Neural crest cell (in vitro differentiated cells): ENCODE results near the gene KIRREL1. TPM values are rescaled to one million over a fixed set of nuclear protein-coding genes. Genes with fewer than 3 reads are reported as not detected.
A peak's percentile ranks its signal among the peaks of the same experiment; 100 is the strongest.

Source experiments
- DNase-seq: peaks from one replicate; pipeline ENCODE4 v3.0.0; 2021; ENCODE audit warnings: low read depth, mixed read lengths, low spot score
- H3K27ac Mint-ChIP-seq: one replicate; pipeline ENCODE4 v1.8.0; 2021; ENCODE audit warnings: mild to moderate bottlenecking, mixed read lengths; ENCODE audit not compliant: unreplicated experiment
- H3K27me3 Mint-ChIP-seq: 2 replicates; pipeline ENCODE4 v1.8.0; 2021; ENCODE audit warnings: low read depth, mild to moderate bottlenecking, mixed read lengths
- H3K36me3 Mint-ChIP-seq: 2 replicates; pipeline ENCODE4 v1.8.0; 2021; ENCODE audit warnings: low read depth, mild to moderate bottlenecking, mixed read lengths
- H3K4me1 Mint-ChIP-seq: 2 replicates; pipeline ENCODE4 v1.8.0; 2021; ENCODE audit warnings: mixed read lengths
- H3K4me3 Mint-ChIP-seq: one replicate; pipeline ENCODE4 v1.8.0; 2021; ENCODE audit warnings: mild to moderate bottlenecking, mixed read lengths
- H3K9me3 Mint-ChIP-seq: 2 replicates; pipeline ENCODE4 v1.8.0; 2021; ENCODE audit warnings: mixed read lengths
- total RNA-seq: library from RNA; stranded (reverse); gene quantifications from 2 replicates; pipeline ENCODE4 v1.2.1, GENCODE V29; 2021
- TF ChIP-seq, protein P1 (sequence below): fragments of 200-600 bp; sonication (generic); conservative IDR thresholded peaks from 2 replicates; pipeline ENCODE4 v1.5.0; 2021; ENCODE audit warnings: antibody characterized with exemption, mild to moderate bottlenecking

KIRREL1 gene
- total RNA-seq, 1 donor from 2014 or later, result 64.9 TPM

DNA sequence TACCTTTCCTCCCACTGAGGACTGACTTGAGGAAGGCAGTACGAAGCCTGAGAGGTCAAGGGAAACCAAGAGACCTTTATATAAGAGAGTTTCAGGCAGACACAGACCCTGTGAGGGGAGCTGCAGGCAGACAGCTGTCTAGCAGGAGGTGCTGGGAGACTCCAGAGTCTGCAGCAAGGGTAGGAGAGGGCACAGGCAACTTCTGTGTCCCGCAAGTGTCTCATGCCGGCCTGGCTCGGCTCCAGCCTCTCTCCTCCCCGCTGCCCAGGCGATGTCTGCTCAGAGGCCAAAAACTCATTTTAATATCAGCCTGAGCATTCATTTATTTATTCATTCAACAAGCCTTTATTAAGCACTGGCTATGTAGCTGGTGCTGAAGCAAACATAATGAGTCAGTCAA lies 83.0 kb downstream of the KIRREL1 start:
- Mint-ChIP-seq H3K36me3 (peaks cover 3% of the 10 kb centered on the region), H3K27ac (peak overlapping the region; percentile 87), H3K9me3 (no peaks in the 10 kb centered on the region), H3K4me1 (peaks cover 52% of the 10 kb centered on the region), H3K27me3 (no peaks in the 10 kb centered on the region), H3K4me3 (no peak overlapping the region)
- DNase-seq, result no peak
- TF ChIP-seq, protein P1, sequence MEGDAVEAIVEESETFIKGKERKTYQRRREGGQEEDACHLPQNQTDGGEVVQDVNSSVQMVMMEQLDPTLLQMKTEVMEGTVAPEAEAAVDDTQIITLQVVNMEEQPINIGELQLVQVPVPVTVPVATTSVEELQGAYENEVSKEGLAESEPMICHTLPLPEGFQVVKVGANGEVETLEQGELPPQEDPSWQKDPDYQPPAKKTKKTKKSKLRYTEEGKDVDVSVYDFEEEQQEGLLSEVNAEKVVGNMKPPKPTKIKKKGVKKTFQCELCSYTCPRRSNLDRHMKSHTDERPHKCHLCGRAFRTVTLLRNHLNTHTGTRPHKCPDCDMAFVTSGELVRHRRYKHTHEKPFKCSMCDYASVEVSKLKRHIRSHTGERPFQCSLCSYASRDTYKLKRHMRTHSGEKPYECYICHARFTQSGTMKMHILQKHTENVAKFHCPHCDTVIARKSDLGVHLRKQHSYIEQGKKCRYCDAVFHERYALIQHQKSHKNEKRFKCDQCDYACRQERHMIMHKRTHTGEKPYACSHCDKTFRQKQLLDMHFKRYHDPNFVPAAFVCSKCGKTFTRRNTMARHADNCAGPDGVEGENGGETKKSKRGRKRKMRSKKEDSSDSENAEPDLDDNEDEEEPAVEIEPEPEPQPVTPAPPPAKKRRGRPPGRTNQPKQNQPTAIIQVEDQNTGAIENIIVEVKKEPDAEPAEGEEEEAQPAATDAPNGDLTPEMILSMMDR, result no peak

DNA sequence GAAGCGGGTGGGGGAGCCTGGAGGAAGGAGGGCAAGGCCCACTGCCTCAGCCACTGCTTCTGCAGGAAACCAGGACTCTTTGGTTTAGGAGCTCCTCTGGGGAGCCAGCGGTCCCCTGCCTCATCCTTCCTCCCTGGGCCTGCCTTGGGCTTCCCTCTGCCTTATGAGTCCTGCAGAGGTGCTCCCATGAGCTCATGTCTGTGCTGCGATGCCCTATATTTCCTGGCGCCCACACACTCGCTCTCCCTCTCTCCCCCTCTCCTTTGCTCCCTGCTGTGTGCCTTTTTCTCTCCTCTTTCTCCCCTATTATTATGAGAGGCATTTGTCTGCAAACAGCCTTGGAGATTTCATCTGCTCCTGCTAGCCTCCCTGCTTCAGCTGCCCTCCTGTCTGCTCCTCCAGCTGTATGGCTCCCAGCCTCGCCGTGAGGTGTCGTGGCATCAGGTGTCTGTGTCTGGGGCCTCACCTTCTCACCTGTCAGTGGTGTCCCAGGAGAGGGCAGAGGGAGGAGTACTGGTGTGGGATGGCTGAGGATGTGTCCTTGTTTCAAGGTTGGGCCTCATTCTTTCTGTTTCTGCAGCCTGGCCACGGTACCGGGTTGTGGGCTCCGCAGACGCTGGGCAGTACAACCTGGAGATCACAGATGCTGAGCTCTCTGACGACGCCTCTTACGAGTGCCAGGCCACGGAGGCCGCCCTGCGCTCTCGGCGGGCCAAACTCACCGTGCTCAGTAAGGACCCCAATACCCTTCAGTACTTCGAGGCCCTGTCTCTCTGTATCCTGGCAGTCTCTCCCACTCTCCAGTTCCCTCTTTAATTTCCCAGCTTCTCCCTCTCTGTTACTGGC lies 84.2 kb downstream of the KIRREL1 start:
- Mint-ChIP-seq H3K4me3 (no peak overlapping the region), H3K4me1 (peaks cover 41% of the 10 kb centered on the region), H3K27ac (peak overlapping the region; percentile 83), H3K9me3 (no peaks in the 10 kb centered on the region), H3K27me3 (no peaks in the 10 kb centered on the region), H3K36me3 (peaks cover 5% of the 10 kb centered on the region)
- TF ChIP-seq, protein P1, result no peak
- no peak for DNase-seq

DNA sequence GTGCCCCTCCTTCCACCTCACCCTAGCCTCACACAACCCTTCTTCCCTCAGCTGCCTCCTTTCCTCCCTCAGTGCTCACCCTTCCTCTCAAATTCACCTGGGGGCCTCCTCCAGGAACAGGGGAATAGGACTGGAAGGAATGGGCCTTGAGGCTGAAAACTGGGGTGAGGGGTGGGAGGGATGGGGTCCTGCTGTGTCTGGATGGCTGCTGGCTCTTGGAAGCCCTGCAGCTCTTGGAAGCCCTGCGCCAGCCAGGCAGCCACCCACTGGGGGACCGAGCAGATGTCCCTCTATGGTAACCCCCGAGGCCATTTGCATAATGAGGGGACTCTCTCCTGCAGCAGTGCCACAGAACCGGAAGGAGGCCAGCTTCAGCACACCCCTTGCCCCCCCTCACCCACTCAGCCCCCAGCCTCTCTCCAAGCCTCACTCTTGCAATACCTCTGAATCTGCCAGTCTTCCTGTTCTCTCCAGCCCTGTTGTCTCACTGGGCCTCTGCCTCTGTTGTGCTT lies 85.2 kb downstream of the KIRREL1 start:
- H3K27ac Mint-ChIP-seq, result peak overlapping the region; percentile 80

DNA sequence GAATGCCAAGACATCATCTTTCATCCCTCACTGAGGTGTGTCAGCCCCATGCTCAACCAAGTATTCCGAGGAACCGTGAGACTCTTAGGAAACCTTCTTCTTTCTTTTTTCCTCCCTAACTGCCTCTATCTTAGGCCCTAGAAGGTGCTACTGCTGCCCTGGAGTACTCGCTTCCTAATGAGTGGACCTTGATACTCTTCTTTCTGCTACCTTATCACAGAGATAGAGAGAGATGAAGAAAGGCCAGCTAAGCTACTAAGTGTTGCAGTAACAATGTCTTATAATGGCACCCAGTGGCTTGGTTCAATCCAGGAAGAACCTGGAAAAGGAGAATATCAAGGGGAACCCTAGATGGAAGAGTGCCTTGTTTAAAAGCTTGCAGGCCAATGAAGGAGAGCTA lies 86.6 kb downstream of the KIRREL1 start:
- Mint-ChIP-seq H3K27ac (peak overlapping the region; percentile 14), H3K4me3 (no peak overlapping the region), H3K9me3 (no peaks in the 10 kb centered on the region), H3K27me3 (no peaks in the 10 kb centered on the region), H3K36me3 (peaks cover 5% of the 10 kb centered on the region), H3K4me1 (peaks cover 30% of the 10 kb centered on the region)
- TF ChIP-seq, protein P1, result no peak
- no peak for DNase-seq

More for the DNA sequence above, 85.2 kb downstream of the KIRREL1 start:
- Mint-ChIP-seq H3K36me3 (peaks cover 5% of the 10 kb centered on the region), H3K9me3 (no peaks in the 10 kb centered on the region), H3K27me3 (no peaks in the 10 kb centered on the region), H3K4me3 (no peak overlapping the region), H3K4me1 (peaks cover 33% of the 10 kb centered on the region)
- DNase-seq, result no peak
- TF ChIP-seq, protein P1, result no peak

DNA sequence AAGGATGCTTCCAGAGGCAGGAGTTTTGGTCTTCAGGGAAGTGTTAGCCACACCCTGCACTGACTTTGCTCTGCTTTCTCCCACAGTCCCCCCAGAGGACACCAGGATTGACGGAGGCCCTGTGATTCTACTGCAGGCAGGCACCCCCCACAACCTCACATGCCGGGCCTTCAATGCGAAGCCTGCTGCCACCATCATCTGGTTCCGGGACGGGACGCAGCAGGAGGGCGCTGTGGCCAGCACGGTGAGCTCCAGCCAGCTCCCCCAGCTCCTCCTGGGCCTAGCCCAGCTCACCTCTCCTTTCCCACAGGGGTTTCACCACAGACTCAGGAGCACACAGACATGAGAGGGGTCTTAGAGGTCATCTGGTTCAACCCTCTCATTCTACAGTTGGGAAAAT lies 90.9 kb downstream of the KIRREL1 start:
- TF ChIP-seq, protein P1, result no peak
- DNase-seq, result no peak
- no peaks in the 10 kb centered on the region for H3K9me3 Mint-ChIP-seq
- no peaks in the 10 kb centered on the region for H3K27me3 Mint-ChIP-seq
- peaks cover 6% of the 10 kb centered on the region for H3K4me1 Mint-ChIP-seq
- no peak overlapping the region for H3K4me3 Mint-ChIP-seq
- peak overlapping the region; percentile 62 for H3K27ac Mint-ChIP-seq
- H3K36me3 Mint-ChIP-seq, result peaks cover 14% of the 10 kb centered on the region
